HG02840 (cell line): ENCODE data around the gene CDC5L.

Experiments used
- ATAC-seq: cut with Tn5 transposase; IDR thresholded peaks from one replicate; pipeline ENCODE4 v1.9.1; 2021; ENCODE audit warnings: mild to moderate bottlenecking, moderate library complexity, moderate number of reproducible peaks; ENCODE audit not compliant: unreplicated experiment, low FRiP score

CDC5L gene

GRCh38 chr6:44472250-44472945, 84.9 kb downstream of the CDC5L start:
- ATAC-seq = no peak

GRCh38 chr6:44473393-44474189, 86.1 kb downstream of the CDC5L start:
- no peak for ATAC-seq

- no peak for ATAC-seq
These were observed 86.7 kb downstream of the CDC5L start for GRCh38 chr6:44474190-44474631.

GRCh38 chr6:44474643-44475042, 87.1 kb downstream of the CDC5L start:
- ATAC-seq = no peak

- ATAC-seq = no peak
These were observed 87.9 kb downstream of the CDC5L start for GRCh38 chr6:44475417-44475778.

GRCh38 chr6:44475779-44476434, 88.4 kb downstream of the CDC5L start:
- no peak for ATAC-seq

- no peak for ATAC-seq
These were observed 89.3 kb downstream of the CDC5L start for GRCh38 chr6:44476849-44477248.

GRCh38 chr6:44477293-44477894, 89.9 kb downstream of the CDC5L start:
- ATAC-seq = no peak

GRCh38 chr6:44478158-44478557, 90.7 kb downstream of the CDC5L start:
- ATAC-seq = no peak

- ATAC-seq = no peak
These were observed 91.2 kb downstream of the CDC5L start for GRCh38 chr6:44478591-44479254.

- ATAC-seq = no peak
These were observed 92.6 kb downstream of the CDC5L start for GRCh38 chr6:44480097-44480541.

- no peak for ATAC-seq
These were observed 93.5 kb downstream of the CDC5L start for GRCh38 chr6:44481056-44481455.

- no peak for ATAC-seq
These were observed 94.3 kb downstream of the CDC5L start for GRCh38 chr6:44481760-44482159.

- no peak for ATAC-seq
These were observed 98.3 kb downstream of the CDC5L start for GRCh38 chr6:44485601-44486401.

GRCh38 chr6:44487002-44487401, 99.5 kb downstream of the CDC5L start:
- no peak for ATAC-seq

- no peak for ATAC-seq
These were observed 100.1 kb downstream of the CDC5L start for GRCh38 chr6:44487586-44487985.

GRCh38 chr6:44489910-44490604, 102.6 kb downstream of the CDC5L start:
- ATAC-seq = no peak

GRCh38 chr6:44493132-44493531, 105.6 kb downstream of the CDC5L start:
- no peak for ATAC-seq

- no peak for ATAC-seq
These were observed 106.1 kb downstream of the CDC5L start for GRCh38 chr6:44493593-44493992.
